Progenitor cell of endocrine pancreas (in vitro differentiated cells): Measurements from ENCODE around the gene NDUFS3. TPM values are rescaled to one million over a fixed set of nuclear protein-coding genes. Genes with fewer than 3 reads are reported as not detected.

Source experiments
- DNase-seq: peaks from one replicate; pipeline ENCODE4 v3.0.0; 2021; ENCODE audit warnings: low spot score; ENCODE audit not compliant: unreplicated experiment
- H3K27ac Mint-ChIP-seq: 2 replicates; pipeline ENCODE4 v1.8.0; 2021; ENCODE audit warnings: mild to moderate bottlenecking, moderate library complexity, mixed read lengths
- H3K27me3 Mint-ChIP-seq: 2 replicates; pipeline ENCODE4 v1.8.0; 2021; ENCODE audit warnings: mixed read lengths
- H3K36me3 Mint-ChIP-seq: 2 replicates; pipeline ENCODE4 v1.8.0; 2022; ENCODE audit warnings: mixed read lengths; ENCODE audit not compliant: insufficient read depth
- H3K4me1 Mint-ChIP-seq: 2 replicates; pipeline ENCODE4 v1.8.0; 2021; ENCODE audit warnings: low read depth, mixed read lengths
- H3K4me3 Mint-ChIP-seq: 2 replicates; pipeline ENCODE4 v1.8.0; 2021; ENCODE audit warnings: low read depth, mild to moderate bottlenecking, moderate library complexity, mixed read lengths
- H3K9me3 Mint-ChIP-seq: 2 replicates; pipeline ENCODE4 v1.8.0; 2021; ENCODE audit warnings: low read depth, mixed read lengths
- CTCF ChIP-seq: fragments of 200-600 bp; sonication (generic); IDR thresholded peaks from one replicate; pipeline ENCODE4 v1.5.0; 2021; ENCODE audit warnings: antibody characterized with exemption, mild to moderate bottlenecking; ENCODE audit not compliant: unreplicated experiment
- total RNA-seq: library from RNA; stranded (reverse); gene quantifications from 2 replicates; pipeline ENCODE4 v1.2.1, GENCODE V29; 2021

The NDUFS3 gene
- total RNA-seq, 1 donor from 2014 or later: 102 TPM

GRCh38 chr11:47533690-47534151 is 45.2 kb upstream of the NDUFS3 start:
- no peak for DNase-seq
- no peak overlapping the region for H3K4me3 Mint-ChIP-seq
- TF ChIP-seq CTCF: no peak
- no peaks in the 10 kb centered on the region for H3K27me3 Mint-ChIP-seq
- no peak overlapping the region for H3K27ac Mint-ChIP-seq
- H3K36me3 Mint-ChIP-seq: peaks cover 4% of the 10 kb centered on the region
- no peaks in the 10 kb centered on the region for H3K9me3 Mint-ChIP-seq
- peaks cover 11% of the 10 kb centered on the region for H3K4me1 Mint-ChIP-seq

GRCh38 chr11:47534704-47535251 is 44.1 kb upstream of the NDUFS3 start:
- H3K27ac Mint-ChIP-seq: peak overlapping the region; percentile 49

GRCh38 chr11:47536915-47537314 is 42.0 kb upstream of the NDUFS3 start:
- Mint-ChIP-seq H3K27ac (no peak overlapping the region), H3K9me3 (no peaks in the 10 kb centered on the region), H3K4me3 (no peak overlapping the region), H3K4me1 (peaks cover 20% of the 10 kb centered on the region), H3K36me3 (peaks cover 5% of the 10 kb centered on the region), H3K27me3 (no peaks in the 10 kb centered on the region)
- no peak for TF ChIP-seq CTCF
- no peak for DNase-seq

More at GRCh38 chr11:47534704-47535251, 44.1 kb upstream of the NDUFS3 start:
- Mint-ChIP-seq H3K4me1 (peaks cover 12% of the 10 kb centered on the region), H3K4me3 (no peak overlapping the region), H3K27me3 (no peaks in the 10 kb centered on the region), H3K36me3 (peaks cover 4% of the 10 kb centered on the region), H3K9me3 (no peaks in the 10 kb centered on the region)
- TF ChIP-seq CTCF: no peak
- no peak for DNase-seq

GRCh38 chr11:47538741-47539565 is 39.9 kb upstream of the NDUFS3 start:
- Mint-ChIP-seq H3K9me3 (no peaks in the 10 kb centered on the region), H3K4me3 (no peak overlapping the region), H3K27ac (peak overlapping the region; percentile 43), H3K36me3 (peaks cover 5% of the 10 kb centered on the region), H3K27me3 (no peaks in the 10 kb centered on the region), H3K4me1 (peaks cover 13% of the 10 kb centered on the region)
- no peak for DNase-seq
- TF ChIP-seq CTCF: no peak

- peak overlapping the region; percentile 43 for H3K27ac Mint-ChIP-seq
- no peaks in the 10 kb centered on the region for H3K9me3 Mint-ChIP-seq
- H3K36me3 Mint-ChIP-seq: peaks cover 5% of the 10 kb centered on the region
- H3K4me1 Mint-ChIP-seq: peaks cover 13% of the 10 kb centered on the region
- no peak for DNase-seq
- TF ChIP-seq CTCF: no peak
- H3K27me3 Mint-ChIP-seq: no peaks in the 10 kb centered on the region
- H3K4me3 Mint-ChIP-seq: no peak overlapping the region
Observed at GRCh38 chr11:47539681-47540039, 39.2 kb upstream of the NDUFS3 start.
